Nucleus accumbens (tissue), 56 donors: ENCODE results near the gene PEG3.
"Not testable (repeated sequence)": the region's sequence is repeated elsewhere in the genome, so short reads cannot be mapped to it uniquely, and the experiment has no call there.

ENCODE experiments used
- DNase-seq, 56 donors: peaks; one replicate each; lab custom pipeline; 2025; lab: John Stamatoyannopoulos, UW

The PEG3 gene

GRCh38 chr19:56840451-56841192 lies at the start of gene PEG3, which contains the start of gene ZIM2:
Gene PEG3 (minus strand): TSS chr19:56840726. CDS start chr19:56824655, 16,071 bp downstream.
Gene ZIM2 (minus strand): TSS chr19:56840726. CDS start chr19:56824277, 16,449 bp downstream.
- DNase-seq, result peak in 55 of 56 donors; percentile 9 to 93 (median 78)

- no peak for DNase-seq
These were observed 44.9 kb upstream of the PEG3 start for GRCh38 chr19:56885173-56885985.

- DNase-seq, result no peak
These were observed 43.9 kb upstream of the PEG3 start for GRCh38 chr19:56884441-56884840.

GRCh38 chr19:56880592-56881190 lies 40.2 kb upstream of the PEG3 start:
- no peak for DNase-seq

GRCh38 chr19:56877069-56877715 lies 36.7 kb upstream of the PEG3 start:
- no peak for DNase-seq

GRCh38 chr19:56875717-56876116 lies 35.2 kb upstream of the PEG3 start:
- no peak for DNase-seq

GRCh38 chr19:56874530-56874929 lies 34.0 kb upstream of the PEG3 start:
- no peak for DNase-seq

- DNase-seq, result no peak
These were observed 33.0 kb upstream of the PEG3 start for GRCh38 chr19:56873493-56873892.

- no peak for DNase-seq
These were observed 29.4 kb upstream of the PEG3 start for GRCh38 chr19:56869886-56870285.

- no peak for DNase-seq
These were observed 27.9 kb upstream of the PEG3 start for GRCh38 chr19:56868446-56868845.

GRCh38 chr19:56866538-56866937 lies 26.0 kb upstream of the PEG3 start:
- DNase-seq, result peak in 28 of 56 donors; percentile 3 to 72 (median 21)

GRCh38 chr19:56864443-56865125 lies 24.1 kb upstream of the PEG3 start:
- DNase-seq, result no peak

- DNase-seq, result no peak
These were observed 22.2 kb upstream of the PEG3 start for GRCh38 chr19:56862741-56863140.

- not testable (repeated sequence) for DNase-seq
These were observed 19.9 kb upstream of the PEG3 start for GRCh38 chr19:56860409-56860808.

GRCh38 chr19:56858026-56858425 lies 17.5 kb upstream of the PEG3 start:
- no peak for DNase-seq

GRCh38 chr19:56856822-56857221 lies 16.3 kb upstream of the PEG3 start:
- DNase-seq, result no peak

- DNase-seq, result not testable (repeated sequence)
These were observed 11.8 kb upstream of the PEG3 start for GRCh38 chr19:56852361-56852760.

GRCh38 chr19:56848166-56848565 lies 7.6 kb upstream of the PEG3 start:
- DNase-seq, result no peak

GRCh38 chr19:56842412-56842811 lies 1.9 kb upstream of the PEG3 start:
- no peak for DNase-seq

GRCh38 chr19:56841193-56841543 lies 642 bp upstream of the PEG3 start:
- no peak for DNase-seq
